Stromal cell of bone marrow (primary cell): ENCODE data around the gene FAM118A.

Source experiments
- DNase-seq: peaks from one replicate; pipeline ENCODE4 v3.0.0-alpha.2; 2012; ENCODE audit warnings: low read depth

Gene FAM118A

DNA sequence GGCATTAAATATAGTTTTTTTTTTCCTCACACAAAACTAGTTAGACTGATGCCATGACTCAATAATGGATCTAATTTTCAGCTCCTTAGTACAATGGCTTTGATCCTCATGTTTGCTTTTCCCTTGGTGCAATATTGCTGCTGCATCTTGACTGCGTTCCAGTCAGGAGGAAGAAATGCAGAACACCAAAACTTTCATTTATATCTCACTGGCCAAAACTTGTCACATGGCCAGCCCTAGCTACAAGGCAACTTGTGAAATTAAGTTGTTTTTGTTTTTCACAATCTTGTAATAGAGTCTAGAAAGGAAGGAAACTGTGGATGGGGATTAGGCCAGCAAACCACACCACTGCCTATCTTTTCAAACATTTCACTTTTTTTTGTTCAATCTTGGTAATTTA, 67.0 kb downstream of the FAM118A start:
- DNase-seq: no peak

DNA sequence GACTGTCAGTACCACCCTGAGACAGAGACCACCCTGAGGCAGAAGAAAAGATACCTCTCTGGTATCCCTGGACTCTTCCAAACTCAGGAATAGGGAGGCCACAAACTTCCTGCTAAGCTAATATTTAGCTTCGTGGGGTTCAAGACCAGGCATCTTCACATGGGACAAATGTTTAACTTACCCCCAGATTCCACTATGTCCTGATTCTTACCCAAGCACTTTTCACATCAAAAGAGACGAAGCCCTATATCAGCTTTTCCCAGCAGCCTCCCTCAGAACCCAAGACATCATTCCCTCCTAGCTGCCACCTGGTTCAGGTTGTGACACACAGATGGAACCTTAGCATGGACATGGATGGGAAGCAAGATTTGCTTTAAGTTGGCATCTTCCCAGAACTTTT, 71.6 kb downstream of the FAM118A start:
- no peak for DNase-seq

GRCh38 chr22:45389546-45389945, 79.8 kb downstream of the FAM118A start:
- DNase-seq: no peak
